HepG2 (cell line): Measurements from ENCODE around the gene ADCY1. TPM values are rescaled to one million over a fixed set of nuclear protein-coding genes. Genes with fewer than 3 reads are reported as not detected.

Experiments
- ATAC-seq: fragments of 200-7000 bp; cut with Tn5 transposase; 3 replicates; pipeline ENCODE4 v1.9.1; 2020; ENCODE audit warnings: mild to moderate bottlenecking, moderate library complexity
- BruUV-seq: library from RNA; stranded (reverse); fragments of 400-500 nt; replicated peaks from 2 replicates; lab custom pipeline; 2021; lab: Mats Ljungman, UMichigan
- CTCF ChIA-PET: fragments of 300-600 bp; formaldehyde crosslinking; extraction: SDS; loops from one replicate; lab custom pipeline; 2021; ENCODE audit warnings: low total read pairs, inconsistent platforms, low intra/inter-chr PET ratio; lab: Yijun Ruan, JAX
- POLR2A ChIA-PET: fragments of 350-600 bp; sonication (Branson Sonifier 250); formaldehyde crosslinking; loops from one replicate; lab custom pipeline; 2020; ENCODE audit warnings: antibody characterized with exemption, inconsistent platforms; lab: Yijun Ruan, JAX
- DNase-seq: peaks from one replicate; pipeline ENCODE4 v3.0.0-alpha.2; 2015; ENCODE audit warnings: low spot score
- FAIRE-seq: peaks from 3 replicates; lab custom pipeline; 2011; peaks lifted over from hg19 to GRCh38; lab: Jason Lieb, UNC
- H2AFZ ChIP-seq: one replicate; pipeline ENCODE4 v1.6.1; 2011; ENCODE audit warnings: low read length, inconsistent platforms
- H3K27ac ChIP-seq: fragments of 300-600 bp; 3 replicates; pipeline ENCODE4 v1.8.0; 2011; ENCODE audit warnings: mixed run types, mild to moderate bottlenecking, mixed read lengths, low read length, inconsistent platforms; ENCODE audit not compliant: insufficient read depth; ENCODE audit errors: extremely low read length
- H3K27me3 ChIP-seq, 2 experiments: fragments of 200-600 bp in 1 of 2; 2 replicates in 1 of 2; 3 replicates in 1 of 2; pipeline versions ENCODE4 v1.6.0 to v1.8.0; 2011; ENCODE audit warnings: low read length in 2 of 2, mild to moderate bottlenecking in 2 of 2, moderate library complexity in 2 of 2, inconsistent platforms in 1 of 2; ENCODE audit not compliant: insufficient read depth in 2 of 2, control insufficient read depth in 1 of 2
- H3K36me3 ChIP-seq, 2 experiments: fragments of 200-600 bp in 1 of 2; replicated peaks in 1 of 2; 2 replicates in 1 of 2; 3 replicates in 1 of 2; pipeline versions ENCODE4 v1.5.1 to v1.8.0; 2011; ENCODE audit warnings: low read length in 2 of 2, inconsistent platforms in 1 of 2; ENCODE audit not compliant: insufficient read depth in 2 of 2, control insufficient read depth in 1 of 2
- H3K4me1 ChIP-seq: 2 replicates; pipeline ENCODE4 v1.5.1; 2012; ENCODE audit warnings: low read length, inconsistent platforms; ENCODE audit not compliant: insufficient read depth
- H3K4me2 ChIP-seq: 2 replicates; pipeline ENCODE4 v1.6.0; 2011; ENCODE audit warnings: low read depth, low read length, inconsistent platforms
- H3K4me3 ChIP-seq, 3 experiments: fragments of 200-600 bp in 1 of 3; sonication (generic), shearing (Covaris generic) in 1 of 3; replicated peaks in 1 of 3; 2 replicates each; pipeline ENCODE4 v1.5.1; 2011 to 2016; ENCODE audit warnings: low read length in 3 of 3, inconsistent platforms in 2 of 3, low read depth in 2 of 3, mild to moderate bottlenecking in 2 of 3, control low read depth in 1 of 3, mixed read lengths in 1 of 3; ENCODE audit not compliant: insufficient read depth in 1 of 3
- H3K79me2 ChIP-seq: one replicate; pipeline ENCODE4 v1.6.1; 2011; ENCODE audit warnings: low read length, inconsistent platforms; ENCODE audit not compliant: insufficient read depth
- H3K9ac ChIP-seq: 2 replicates; pipeline ENCODE4 v1.6.0; 2011; ENCODE audit warnings: mild to moderate bottlenecking, low read depth, low read length, inconsistent platforms; ENCODE audit not compliant: insufficient read depth
- H3K9me3 ChIP-seq: 2 replicates; pipeline ENCODE4 v1.5.1; 2012; ENCODE audit warnings: mild to moderate bottlenecking, low read length
- H4K20me1 ChIP-seq: 2 replicates; pipeline ENCODE4 v1.6.0; 2011; ENCODE audit warnings: inconsistent platforms, mild to moderate bottlenecking, low read length, moderate library complexity; ENCODE audit not compliant: insufficient read depth
- CBFB ChIP-seq: sonication (generic); formaldehyde crosslinking; IDR thresholded peaks from 2 replicates; pipeline ENCODE4 v1.4.0; 2020; ENCODE audit warnings: missing genetic modification reagents
- HIVEP1 ChIP-seq: sonication (generic); formaldehyde crosslinking; IDR thresholded peaks from 2 replicates; pipeline ENCODE4 v1.4.0; 2020; ENCODE audit warnings: mild to moderate bottlenecking, missing genetic modification reagents
- LRRFIP1 ChIP-seq: sonication (generic); formaldehyde crosslinking; conservative IDR thresholded peaks from 2 replicates; pipeline ENCODE4 v1.4.0; 2020; ENCODE audit warnings: missing genetic modification reagents
- SP140L ChIP-seq: sonication (generic); formaldehyde crosslinking; IDR thresholded peaks from 2 replicates; pipeline ENCODE4 v1.4.0; 2020; ENCODE audit warnings: missing genetic modification reagents, borderline replicate concordance
- ZNF143 ChIP-seq: sonication (generic); formaldehyde crosslinking; IDR thresholded peaks from 2 replicates; pipeline ENCODE4 v1.4.0; 2020; ENCODE audit warnings: missing genetic modification reagents
- WGBS: methylation state at CpG from one replicate; pipeline ENCODE4 v1.1.6; 2017; ENCODE audit warnings: low lambda C conversion rate; 5-methylcytosine and 5-hydroxymethylcytosine counted together
- in situ Hi-C: cut with HindIII; loops from 2 replicates; pipeline ENCODE4 v1.10.0; 2017; ENCODE audit warnings: low pct_unique_long_range_greater_than_20kb; ENCODE audit not compliant: extremely low pct_ligation_motif_present
- intact Hi-C: fragments of 100-400 bp; cut with micrococcal nuclease; formaldehyde crosslinking; loops from one replicate; pipeline ENCODE4 v1.10.0; 2022; ENCODE audit not compliant: unreplicated experiment
- polyA plus RNA-seq, 8 experiments: library from polyadenylated mRNA; depleted of rRNA in 3 of 8; stranded (reverse) in 7 of 8; unstranded in 1 of 8; fragments of >200 nt; fragmentation: Illumina TruSeq in 4 of 8; extraction: Trizol in 4 of 8; gene quantifications; 2 replicates each; pipeline versions ENCODE4 v1.2.1 to v1.2.3, GENCODE V29; 2011 to 2016; ENCODE audit warnings: low read depth in 4 of 8, missing spikeins in 1 of 8, mixed read lengths in 1 of 8; ENCODE audit not compliant: insufficient read depth in 1 of 8
- total RNA-seq, 5 experiments: library from RNA; depleted of rRNA; stranded (reverse); fragments of >200 nt; fragmentation: Illumina TruSeq; extraction: Trizol; gene quantifications; 2 replicates each; pipeline ENCODE4 v1.2.3, GENCODE V29; 2016; ENCODE audit warnings: low read depth in 1 of 5
- TF ChIP-seq, protein P1 (sequence below): sonication (generic); formaldehyde crosslinking; IDR thresholded peaks from 2 replicates; pipeline ENCODE4 v1.5.0; 2020; ENCODE audit warnings: mild to moderate bottlenecking, missing genetic modification reagents, moderate library complexity

The ADCY1 gene
- total and polyA plus RNA-seq, 2 of the 13 experiments (the other 11 are each of a cell fraction or from before 2014, with no cell fraction given) = 0.80 to 1.2 TPM

DNA sequence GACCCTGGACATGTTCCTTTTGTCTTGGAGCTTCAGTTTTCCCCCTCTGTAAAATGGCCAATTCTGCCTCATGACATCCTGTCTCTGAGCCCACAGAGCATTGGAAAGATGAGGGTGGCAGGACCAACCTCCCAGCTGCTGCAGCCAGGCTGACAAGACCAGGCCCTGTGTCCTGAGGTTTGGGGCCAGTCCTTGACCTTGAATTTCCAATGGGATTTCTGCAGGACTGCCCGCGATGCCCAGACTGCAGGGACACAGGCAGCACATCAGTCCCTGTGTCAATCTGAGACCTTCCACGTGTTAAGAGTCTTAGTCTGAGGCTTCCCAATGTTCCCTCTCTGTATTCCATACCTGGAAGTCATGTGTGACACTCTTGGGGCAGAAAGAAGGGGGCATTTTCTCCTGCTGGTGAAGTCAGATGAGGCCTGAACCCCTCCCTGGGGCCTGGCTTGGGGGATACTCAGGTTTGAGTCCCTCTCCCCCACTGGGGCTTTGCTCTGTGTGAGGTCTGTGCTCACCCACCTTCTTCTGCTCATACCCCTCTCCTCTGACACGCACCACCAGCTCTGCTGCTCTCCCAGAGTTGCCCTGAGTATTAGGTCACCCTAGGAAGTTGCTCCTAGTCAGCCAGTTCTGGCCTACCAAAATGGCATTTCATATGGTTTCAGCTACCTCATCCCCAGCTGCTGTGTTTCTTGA, 79.2 kb downstream of the ADCY1 start:
- H3K9ac ChIP-seq = no peak overlapping the region
- ATAC-seq (no peak), FAIRE-seq (no peak), DNase-seq (no peak)
- intact Hi-C loops = no loop called here
- H3K79me2 ChIP-seq = no peaks in the 10 kb centered on the region
- H3K4me1 ChIP-seq = no peaks in the 10 kb centered on the region
- no peak overlapping the region for H3K4me2 ChIP-seq
- CTCF ChIA-PET = no interaction called here
- TF ChIP-seq, protein P1, sequence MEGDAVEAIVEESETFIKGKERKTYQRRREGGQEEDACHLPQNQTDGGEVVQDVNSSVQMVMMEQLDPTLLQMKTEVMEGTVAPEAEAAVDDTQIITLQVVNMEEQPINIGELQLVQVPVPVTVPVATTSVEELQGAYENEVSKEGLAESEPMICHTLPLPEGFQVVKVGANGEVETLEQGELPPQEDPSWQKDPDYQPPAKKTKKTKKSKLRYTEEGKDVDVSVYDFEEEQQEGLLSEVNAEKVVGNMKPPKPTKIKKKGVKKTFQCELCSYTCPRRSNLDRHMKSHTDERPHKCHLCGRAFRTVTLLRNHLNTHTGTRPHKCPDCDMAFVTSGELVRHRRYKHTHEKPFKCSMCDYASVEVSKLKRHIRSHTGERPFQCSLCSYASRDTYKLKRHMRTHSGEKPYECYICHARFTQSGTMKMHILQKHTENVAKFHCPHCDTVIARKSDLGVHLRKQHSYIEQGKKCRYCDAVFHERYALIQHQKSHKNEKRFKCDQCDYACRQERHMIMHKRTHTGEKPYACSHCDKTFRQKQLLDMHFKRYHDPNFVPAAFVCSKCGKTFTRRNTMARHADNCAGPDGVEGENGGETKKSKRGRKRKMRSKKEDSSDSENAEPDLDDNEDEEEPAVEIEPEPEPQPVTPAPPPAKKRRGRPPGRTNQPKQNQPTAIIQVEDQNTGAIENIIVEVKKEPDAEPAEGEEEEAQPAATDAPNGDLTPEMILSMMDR = no peak
- no peak for TF ChIP-seq SP140L (CRISPR knock-in tag)
- no peak for TF ChIP-seq CBFB (CRISPR knock-in tag)
- no peak for TF ChIP-seq ZNF143 (CRISPR knock-in tag)
- TF ChIP-seq LRRFIP1 (CRISPR knock-in tag) = no peak
- TF ChIP-seq HIVEP1 (CRISPR knock-in tag) = no peak
- BruUV-seq = no TSS peak
- H3K4me3 ChIP-seq = no peak overlapping the region
- 34% methylated on average over 4 of the region's 4 CpGs for WGBS
- H3K36me3 ChIP-seq = no peaks in the 10 kb centered on the region
- no peak overlapping the region for H3K27ac ChIP-seq
- in situ Hi-C loops = no loop called here
- H2AFZ ChIP-seq = no peak overlapping the region
- POLR2A ChIA-PET = no interaction called here
- H3K9me3 ChIP-seq = no peaks in the 10 kb centered on the region
- H3K27me3 ChIP-seq = peaks cover 0 to 3% of the 10 kb centered on the region in 2 experiments; a peak in 2 of 5 replicates
- no peaks in the 10 kb centered on the region for H4K20me1 ChIP-seq
